ENCODE measurements around the gene DLG2. TPM values are rescaled to one million over a fixed set of nuclear protein-coding genes. Genes with fewer than 3 reads are reported as not detected.
"Not testable (repeated sequence)": the region's sequence is repeated elsewhere in the genome, so short reads cannot be mapped to it uniquely, and the experiment has no call there.

Gene DLG2
- total RNA-seq, 1 donor = 3.0 TPM

- DNase-seq (ENCODE audit: low read depth) = no peak
- no peak overlapping the region for H3K4me3 ChIP-seq (ENCODE audit: low read depth, low read length)
- no peak for TF ChIP-seq CTCF (IDR thresholded peaks at IDR 0.05; ENCODE audit: insufficient read depth, low read length)
These were observed 2190.3 kb downstream of the DLG2 start for GRCh38 chr11:83436855-83437254.

GRCh38 chr11:83434812-83435211 lies 2192.3 kb downstream of the DLG2 start:
- H3K4me3 ChIP-seq (ENCODE audit: low read depth, low read length); DNase-seq (ENCODE audit: low read depth): not testable (repeated sequence)

DNA sequence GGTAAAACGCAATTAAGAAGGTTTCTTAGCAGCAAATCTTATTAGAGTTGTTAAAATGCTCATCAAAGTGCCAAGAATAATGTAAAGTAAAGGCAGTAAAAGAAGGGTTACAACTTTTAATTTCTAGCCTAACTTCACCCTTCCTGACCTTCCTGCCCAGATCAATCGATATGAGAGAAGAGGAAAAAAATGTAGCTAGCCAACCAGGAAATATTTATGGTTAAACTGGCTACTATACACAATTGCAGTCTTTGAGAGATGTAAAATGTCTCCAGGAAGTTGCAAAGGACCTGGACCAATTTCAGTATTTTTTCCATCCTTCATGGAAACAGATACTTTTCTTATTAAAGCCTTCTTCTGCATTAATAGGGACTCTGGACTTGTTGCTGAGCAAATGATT lies 2199.2 kb downstream of the DLG2 start:
- DNase-seq (ENCODE audit: low read depth) = no peak
- no peak overlapping the region for H3K4me3 ChIP-seq (ENCODE audit: low read depth, low read length)
- TF ChIP-seq CTCF (IDR thresholded peaks at IDR 0.05; ENCODE audit: insufficient read depth, low read length) = no peak

DNA sequence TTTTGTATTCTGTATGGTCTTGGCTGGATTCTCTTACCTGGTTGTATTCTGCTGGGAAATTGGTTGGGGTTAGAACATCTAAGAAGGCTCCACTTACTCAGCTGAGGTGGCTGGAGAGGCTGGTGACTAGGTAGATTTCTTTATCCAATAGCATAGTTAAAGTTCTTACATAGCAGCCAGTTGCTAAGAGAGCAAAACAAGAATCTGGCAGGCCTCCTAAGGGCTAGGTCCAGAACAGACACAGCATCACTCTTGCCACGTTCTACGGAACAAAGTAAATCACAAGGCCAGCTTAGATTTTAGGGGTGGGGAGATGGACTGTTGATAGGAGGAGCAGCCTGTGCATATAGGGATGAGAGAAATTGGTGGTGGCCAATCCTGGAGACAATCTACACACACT lies 2199.6 kb downstream of the DLG2 start:
- TF ChIP-seq CTCF (IDR thresholded peaks at IDR 0.05; ENCODE audit: insufficient read depth, low read length) = no peak
- no peak overlapping the region for H3K4me3 ChIP-seq (ENCODE audit: low read depth, low read length)
- no peak for DNase-seq (ENCODE audit: low read depth)

GRCh38 chr11:83425137-83425466 lies 2202.0 kb downstream of the DLG2 start:
- TF ChIP-seq CTCF (IDR thresholded peaks at IDR 0.05; ENCODE audit: insufficient read depth, low read length) = no peak
- no peak for DNase-seq (ENCODE audit: low read depth)
- H3K4me3 ChIP-seq (ENCODE audit: low read depth, low read length) = no peak overlapping the region

DNA sequence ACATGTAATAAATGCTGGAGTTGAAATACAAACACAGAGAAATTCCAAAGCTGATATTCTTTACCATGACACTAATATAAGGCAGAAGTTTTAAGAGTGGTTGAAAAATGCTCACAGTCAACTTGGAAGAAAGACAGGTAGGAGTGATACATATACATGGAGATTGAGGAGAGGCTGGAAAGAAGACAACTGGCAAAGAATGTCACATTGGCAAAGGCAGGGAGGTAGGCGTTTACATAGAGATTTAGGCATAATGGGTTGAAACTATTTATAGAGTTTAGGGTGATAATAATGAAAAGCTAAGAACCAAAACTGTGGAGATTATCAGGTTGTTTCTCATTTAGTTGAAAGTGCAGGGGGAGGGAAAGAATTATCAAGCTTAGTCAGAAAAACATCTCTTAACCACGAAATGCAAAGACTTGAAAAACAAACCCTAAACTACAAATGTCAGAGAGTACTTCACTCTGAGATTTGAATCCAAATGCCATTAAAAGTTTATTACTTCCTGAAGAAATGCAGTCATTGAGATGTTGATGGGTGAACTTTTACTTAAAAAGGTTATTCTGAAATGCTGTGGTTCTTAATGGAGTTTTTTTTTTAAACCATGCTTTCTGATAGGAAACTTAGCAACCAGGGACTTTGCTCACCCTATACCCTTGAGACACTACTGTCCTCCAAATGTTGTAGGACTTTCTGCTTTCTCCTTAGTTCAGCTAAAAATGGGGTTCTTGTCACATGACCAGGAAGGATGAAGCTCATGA lies 2202.6 kb downstream of the DLG2 start:
- no peak for TF ChIP-seq CTCF (IDR thresholded peaks at IDR 0.05; ENCODE audit: insufficient read depth, low read length)
- no peak for DNase-seq (ENCODE audit: low read depth)
- H3K4me3 ChIP-seq (ENCODE audit: low read depth, low read length) = no peak overlapping the region

GRCh38 chr11:83422641-83423040 lies 2204.5 kb downstream of the DLG2 start:
- not testable (repeated sequence) for H3K4me3 ChIP-seq (ENCODE audit: low read depth, low read length); DNase-seq (ENCODE audit: low read depth)
